Ovary (tissue), 3 donors: ENCODE data around the gene MOB3A.

ENCODE experiments used
- CTCF ChIP-seq, 3 donors: fragments of 450-650 bp in 2 of 3; fragments of 200-600 bp in 1 of 3; IDR thresholded peaks; one replicate each; pipeline versions ENCODE4 v1.5.1 to v1.8.0; 2016 to 2022; ENCODE audit warnings: antibody characterized with exemption in 3 of 3, mild to moderate bottlenecking in 1 of 3
- EP300 ChIP-seq: sonication (generic); formaldehyde crosslinking; IDR thresholded peaks from one replicate; pipeline ENCODE4 v1.6.1; 2017; ENCODE audit warnings: antibody characterized with exemption
- POLR2A ChIP-seq: fragments of 450-650 bp; IDR thresholded peaks from one replicate; pipeline ENCODE4 v1.6.1; 2017; ENCODE audit warnings: antibody characterized with exemption, mild to moderate bottlenecking, moderate library complexity
- donor health status: DM: no; HTN: no; CAD: no.

GRCh38 chr19:2040647-2041432 lies 55.3 kb downstream of the MOB3A start:
- no peak for TF ChIP-seq EP300
- no peak for TF ChIP-seq POLR2A
- no peak for TF ChIP-seq CTCF (IDR thresholded peaks at IDR 0.05)
